EH (cell line): ENCODE measurements around the gene OSBPL9.

Source experiments
- DNase-seq: peaks from one replicate; pipeline ENCODE4 v3.0.0-alpha.2; 2015; ENCODE audit warnings: low read depth

OSBPL9 gene

GRCh38 chr1:51741121-51741681 is 124.3 kb downstream of the OSBPL9 start:
- no peak for DNase-seq

DNA sequence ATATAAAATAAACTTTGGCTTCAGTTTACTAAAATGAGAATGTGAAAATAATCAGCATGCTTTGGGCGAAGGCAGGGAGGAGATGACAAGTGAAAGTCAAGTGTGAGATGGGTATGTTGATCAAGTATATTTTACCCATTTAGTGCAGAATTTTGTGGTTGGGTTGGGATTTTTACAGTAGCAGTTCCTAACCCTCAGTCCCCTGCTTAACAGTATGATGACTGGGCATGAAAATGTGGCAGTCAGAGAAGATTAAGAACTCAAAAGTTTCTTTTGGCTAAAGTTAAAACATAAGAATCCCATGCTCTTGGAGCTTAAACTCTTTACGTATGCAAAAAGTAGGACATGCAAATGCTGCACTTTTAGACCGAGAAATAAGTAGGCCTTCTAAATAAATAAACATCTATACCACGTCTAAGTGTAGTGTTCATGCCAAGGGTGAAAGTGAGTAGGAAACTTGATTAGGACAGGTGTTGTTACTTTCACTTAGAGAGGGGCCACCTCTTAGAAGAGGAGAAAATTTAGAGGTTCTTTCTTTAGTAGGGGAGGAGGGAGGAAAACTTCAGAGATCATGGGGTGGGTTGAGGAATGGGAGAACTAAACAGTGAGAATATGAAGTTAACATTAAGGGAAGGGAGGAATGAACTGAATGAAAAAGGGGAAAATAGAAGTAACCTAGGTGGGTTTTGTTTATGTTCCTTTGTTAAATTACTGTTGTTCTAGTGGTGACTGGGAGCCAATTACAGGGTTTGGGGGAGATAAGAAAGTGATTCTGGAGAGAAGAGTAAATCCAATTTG is 127.8 kb downstream of the OSBPL9 start:
- DNase-seq: no peak

- DNase-seq: no peak
Observed at GRCh38 chr1:51745304-51745570, 128.3 kb downstream of the OSBPL9 start.

DNA sequence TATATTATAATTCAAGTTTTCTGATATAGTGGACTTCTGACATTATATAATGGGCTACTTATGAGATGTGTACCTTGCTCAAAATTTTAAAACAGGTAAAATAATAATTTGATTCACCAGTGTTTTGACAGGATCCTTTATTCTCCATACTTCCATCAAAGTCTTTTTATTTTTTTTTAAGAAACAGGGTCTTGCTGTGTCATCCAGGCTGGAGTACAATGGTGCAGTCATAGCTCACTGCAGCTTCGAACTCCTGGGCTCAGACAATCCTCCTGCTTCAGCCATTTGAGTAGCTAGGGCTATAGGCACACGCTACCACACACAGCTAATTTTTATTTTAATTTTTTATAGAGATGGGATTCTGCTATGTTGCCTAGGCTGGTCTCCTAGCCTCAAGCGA is 132.3 kb downstream of the OSBPL9 start:
- no peak for DNase-seq

DNA sequence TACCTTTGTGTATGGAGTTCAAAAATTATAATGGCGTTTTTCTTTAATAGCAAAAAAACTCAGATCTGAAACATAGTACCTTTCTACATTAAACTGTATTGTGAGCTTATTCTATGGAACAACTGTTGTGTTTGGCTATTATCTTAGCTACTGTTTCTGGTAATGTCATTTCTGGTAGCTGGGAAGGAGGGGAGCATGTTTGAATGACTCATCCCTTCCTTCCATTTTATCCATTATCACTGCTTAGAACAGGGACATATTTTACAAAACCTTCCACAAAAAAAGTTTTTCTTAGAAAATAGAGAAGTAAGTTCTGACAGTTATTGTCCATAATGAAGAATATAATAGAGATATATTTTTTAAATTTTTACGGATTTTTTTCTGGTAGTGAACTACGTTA is 133.3 kb downstream of the OSBPL9 start:
- peak; percentile 48 for DNase-seq

GRCh38 chr1:51750729-51751128 is 133.8 kb downstream of the OSBPL9 start:
- peak; percentile 25 for DNase-seq

DNA sequence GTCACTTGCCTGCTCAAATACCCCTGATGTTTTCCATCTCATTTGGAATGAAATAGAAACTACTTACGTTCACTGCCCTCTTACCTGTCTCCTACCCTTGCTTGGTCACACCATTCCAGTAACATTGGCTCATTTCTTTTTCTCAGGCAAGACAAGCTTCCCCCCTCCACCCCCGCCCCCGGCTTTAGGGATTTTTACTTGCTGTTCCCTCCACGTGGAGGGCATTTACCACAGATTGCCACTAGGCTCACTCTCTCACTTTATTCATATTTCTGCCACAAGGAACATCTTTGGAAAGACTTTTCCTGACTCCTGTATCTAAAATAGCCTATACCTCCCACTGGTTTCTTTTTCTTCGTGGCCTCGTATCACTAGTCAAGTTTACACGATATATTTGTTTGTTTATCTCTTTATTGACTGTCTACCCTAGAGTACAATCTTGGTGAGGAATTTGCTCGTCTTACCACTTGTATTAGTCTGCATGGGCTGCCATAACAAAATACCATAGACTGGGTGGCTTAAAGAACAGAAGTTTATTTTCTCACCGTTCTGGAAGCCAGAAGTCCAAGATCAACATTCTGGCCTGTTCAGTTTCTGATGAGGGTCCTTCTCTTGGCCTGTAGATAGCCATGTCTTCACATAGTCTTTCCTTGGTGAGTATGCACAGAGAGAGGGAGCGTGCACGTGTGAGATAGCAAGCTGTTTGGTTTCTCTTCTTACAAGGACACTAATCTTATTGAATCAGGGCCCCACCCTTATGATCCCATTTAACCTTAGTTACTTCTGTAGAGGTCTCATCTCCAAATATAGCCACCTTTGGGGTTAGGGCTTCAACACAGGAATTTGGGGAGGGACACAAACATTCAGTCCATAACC is 135.4 kb downstream of the OSBPL9 start:
- DNase-seq: no peak

- DNase-seq: no peak
Observed at GRCh38 chr1:51753969-51754368, 137.1 kb downstream of the OSBPL9 start.

DNA sequence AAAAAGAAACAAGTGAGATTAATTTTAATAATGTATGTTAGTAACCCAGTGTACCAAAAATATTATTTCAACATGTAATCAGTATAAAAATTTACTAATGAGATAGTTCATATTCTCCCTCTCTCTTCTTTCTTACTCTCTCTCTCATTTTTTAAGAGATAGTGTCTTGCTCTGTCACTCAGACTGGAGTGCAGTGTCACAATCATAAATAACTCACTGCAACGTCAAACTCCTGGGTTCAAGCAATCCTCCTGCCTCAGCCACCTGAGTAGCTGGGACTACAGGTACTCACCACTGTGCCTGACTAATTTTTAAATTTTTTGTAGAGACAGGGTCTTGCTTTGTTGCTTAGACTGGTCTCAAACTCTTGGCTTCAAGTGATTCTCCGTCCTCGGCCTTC is 137.8 kb downstream of the OSBPL9 start:
- DNase-seq: no peak

DNA sequence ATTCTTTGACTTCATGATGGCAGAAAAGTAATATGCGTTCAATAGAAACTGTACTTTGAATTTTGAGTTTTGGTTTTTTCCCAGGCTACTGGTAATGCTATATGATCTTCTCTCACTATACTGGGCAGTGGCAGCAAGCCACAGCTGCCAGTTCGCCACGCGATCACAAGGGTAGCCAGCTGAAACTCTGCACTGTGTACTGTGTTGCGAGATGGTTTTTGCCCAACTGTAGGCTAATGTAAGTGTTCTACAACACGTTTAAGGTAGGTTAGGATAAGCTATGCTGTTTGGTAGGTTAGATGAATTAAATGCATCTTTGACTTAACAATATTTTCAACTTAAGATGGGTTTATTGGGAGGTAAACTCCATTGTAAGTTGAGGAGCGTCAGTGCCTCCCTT is 138.5 kb downstream of the OSBPL9 start:
- no peak for DNase-seq

DNA sequence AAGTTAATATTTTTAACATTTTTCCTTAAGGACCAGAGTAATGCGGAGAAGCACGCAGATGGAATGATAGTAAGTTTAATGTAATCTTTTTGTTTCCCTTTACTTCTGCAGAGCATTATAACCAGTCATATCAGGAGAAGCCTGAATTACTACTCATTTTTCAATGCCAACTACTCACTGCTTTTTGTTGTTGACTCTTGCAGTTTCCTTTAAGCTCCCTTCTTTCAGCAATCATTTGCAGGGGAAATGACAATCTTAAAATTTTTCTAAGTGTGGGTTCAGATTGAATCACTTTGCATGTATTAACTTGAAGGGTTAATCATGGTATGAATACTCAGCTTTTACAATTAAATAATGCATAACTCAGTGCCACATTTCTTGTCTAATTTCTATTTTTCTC is 139.4 kb downstream of the OSBPL9 start:
- DNase-seq: no peak

GRCh38 chr1:51758310-51758709 is 141.4 kb downstream of the OSBPL9 start:
- no peak for DNase-seq

GRCh38 chr1:51760872-51761271 is 144.0 kb downstream of the OSBPL9 start:
- DNase-seq: peak; percentile 27

- DNase-seq: no peak
Observed at GRCh38 chr1:51761351-51761750, 144.5 kb downstream of the OSBPL9 start.

- peak; percentile 75 for DNase-seq
Observed at GRCh38 chr1:51768971-51769588, 152.2 kb downstream of the OSBPL9 start.

- DNase-seq: no peak
Observed at GRCh38 chr1:51776408-51776807, 159.5 kb downstream of the OSBPL9 start.

- no peak for DNase-seq
Observed at GRCh38 chr1:51780927-51781326, 164.0 kb downstream of the OSBPL9 start.

GRCh38 chr1:51784997-51785421 is 168.1 kb downstream of the OSBPL9 start:
- DNase-seq: no peak

DNA sequence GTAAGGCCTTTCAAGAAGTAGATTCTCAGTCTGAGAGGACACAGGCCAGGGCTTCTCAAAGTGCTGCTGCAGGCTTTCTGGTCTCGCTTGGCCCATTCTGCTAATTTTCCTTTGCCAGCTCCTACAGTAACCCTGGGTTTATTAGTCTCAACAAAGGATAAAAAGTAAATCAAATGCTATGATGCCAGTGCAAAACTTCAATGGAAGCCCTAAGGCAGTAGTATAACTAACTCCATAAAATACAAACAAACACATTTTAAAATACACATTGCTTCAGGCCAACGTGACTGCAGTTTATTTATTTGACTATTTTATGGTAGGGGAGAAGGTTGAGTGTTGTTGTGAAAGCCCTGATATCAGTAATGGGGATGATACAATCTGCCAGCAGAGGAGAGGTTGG is 172.0 kb downstream of the OSBPL9 start:
- DNase-seq: no peak

- DNase-seq: no peak
Observed at GRCh38 chr1:51789342-51789741, 172.4 kb downstream of the OSBPL9 start.

- no peak for DNase-seq
Observed at GRCh38 chr1:51790385-51790784, 173.5 kb downstream of the OSBPL9 start.

DNA sequence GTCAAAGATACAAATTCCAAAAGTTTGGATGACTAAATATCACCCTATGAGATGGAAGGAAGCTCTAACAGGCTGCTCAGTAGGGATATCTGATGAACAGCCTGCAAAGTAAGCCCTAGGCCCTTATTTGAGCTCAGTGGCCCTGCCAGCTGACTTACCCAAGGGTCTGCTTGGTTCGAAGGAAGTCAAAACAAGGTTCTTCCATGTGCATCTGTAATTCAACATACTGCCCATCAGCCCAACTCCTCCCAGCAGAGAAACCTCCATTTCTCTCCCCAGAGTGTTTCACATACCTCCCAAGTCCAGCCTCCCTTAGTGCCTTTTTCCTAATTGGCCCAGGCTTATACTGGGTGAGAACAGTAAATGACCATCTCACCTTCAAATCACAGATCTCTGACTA is 175.0 kb downstream of the OSBPL9 start:
- DNase-seq: no peak

DNA sequence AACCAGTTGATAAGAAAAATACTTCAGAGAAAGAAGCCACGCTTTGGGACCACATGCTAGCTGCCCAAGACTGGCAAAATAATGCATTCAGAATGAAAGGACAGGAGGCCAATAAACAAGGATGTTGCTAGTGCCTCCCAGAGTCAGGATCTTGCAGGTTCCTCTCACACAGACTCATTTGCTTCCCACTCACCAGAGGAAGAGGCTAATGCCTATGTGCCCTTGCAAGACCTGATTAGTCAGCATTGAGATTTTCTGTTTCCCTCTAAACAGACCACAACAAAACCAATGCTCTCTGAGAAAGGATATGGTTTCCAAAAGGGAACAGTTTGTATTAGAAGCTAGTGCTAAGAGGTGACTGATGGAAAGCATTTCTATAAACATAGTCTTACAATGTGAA is 176.0 kb downstream of the OSBPL9 start:
- DNase-seq: peak; percentile 47
